ENCODE data around the gene GDPD4.
A peak's percentile ranks its signal among the peaks of the same experiment; 100 is the strongest.

The GDPD4 gene

DNA sequence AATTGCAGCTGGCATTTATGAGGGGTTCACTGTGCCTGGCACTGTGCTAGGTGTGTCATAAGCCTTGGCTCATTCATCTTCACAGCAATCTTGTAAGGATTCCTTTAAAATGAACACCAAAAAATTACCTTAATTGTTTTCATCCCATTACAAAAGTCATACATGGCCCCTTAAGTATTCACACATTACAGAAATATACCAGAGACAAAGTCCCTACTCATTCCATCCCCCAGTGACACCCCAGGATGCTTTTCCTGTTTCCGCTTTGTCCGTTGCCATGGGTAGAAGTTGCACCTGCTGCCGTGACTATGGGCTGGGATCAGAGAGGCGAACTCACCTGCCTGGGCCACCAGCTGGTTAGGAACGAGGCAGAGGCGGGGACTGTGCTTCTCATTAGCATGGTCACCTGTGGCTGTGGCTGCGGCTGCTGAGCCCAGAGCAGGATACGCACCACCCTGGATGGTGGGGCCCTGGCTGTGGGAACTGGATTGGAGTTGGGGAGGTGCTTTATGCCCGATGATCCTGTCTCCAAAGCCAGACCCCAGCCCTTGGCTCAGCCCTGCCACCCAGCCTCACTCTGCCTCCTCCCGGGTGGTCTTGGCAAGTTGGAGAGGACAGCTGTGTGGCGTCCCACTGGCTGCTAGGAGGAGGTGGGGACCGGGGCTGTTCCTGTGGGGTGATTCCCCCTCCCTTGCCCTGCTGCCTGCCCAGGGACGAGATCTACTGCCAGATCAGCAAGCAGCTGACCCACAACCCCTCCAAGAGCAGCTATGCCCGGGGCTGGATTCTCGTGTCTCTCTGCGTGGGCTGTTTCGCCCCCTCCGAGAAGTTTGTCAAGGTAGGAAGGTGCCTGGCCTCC, 112.6 kb downstream of the GDPD4 start:
- no peak for DNase-seq

DNA sequence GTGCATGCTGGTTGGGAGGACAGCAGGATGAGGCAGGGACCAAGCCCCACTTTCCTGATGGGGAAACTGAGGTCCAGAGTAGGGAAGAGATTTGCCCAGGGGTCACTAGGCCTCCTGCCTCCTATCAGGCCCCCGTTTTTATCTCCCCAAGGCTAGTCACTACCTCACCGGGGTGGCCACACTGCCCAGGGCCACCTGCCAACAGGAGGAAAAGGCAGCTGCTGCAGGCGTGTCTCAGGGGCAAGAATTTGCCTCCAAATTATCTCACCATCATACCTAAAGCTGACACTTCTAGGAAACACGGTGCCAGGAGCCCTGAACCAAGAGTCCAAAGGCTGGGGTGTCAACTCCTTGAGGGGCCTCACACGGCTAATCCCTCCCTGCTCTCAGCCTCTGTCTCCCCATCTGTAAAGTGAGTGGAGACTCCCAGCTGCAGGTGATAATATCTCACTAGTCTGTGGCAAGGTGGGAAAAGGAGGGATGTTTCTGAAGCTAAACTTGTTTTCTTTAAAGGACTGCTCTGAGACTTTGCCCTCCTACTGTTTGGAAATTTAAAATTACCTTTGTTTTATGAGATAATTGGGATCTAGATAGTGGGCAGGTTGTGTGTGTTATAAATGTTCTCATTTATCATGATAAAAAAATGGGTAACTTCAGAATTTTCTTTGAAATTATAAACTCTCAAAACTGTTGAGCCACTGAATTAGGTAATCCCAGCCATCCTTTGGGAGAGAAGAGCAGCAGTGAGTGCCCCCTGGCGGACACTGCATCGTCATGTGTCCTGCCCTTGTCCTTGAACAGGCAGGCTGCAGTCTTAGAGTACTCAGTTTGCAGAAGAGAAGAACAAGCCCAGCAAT, 113.5 kb downstream of the GDPD4 start:
- DNase-seq = peak; percentile 32

DNA sequence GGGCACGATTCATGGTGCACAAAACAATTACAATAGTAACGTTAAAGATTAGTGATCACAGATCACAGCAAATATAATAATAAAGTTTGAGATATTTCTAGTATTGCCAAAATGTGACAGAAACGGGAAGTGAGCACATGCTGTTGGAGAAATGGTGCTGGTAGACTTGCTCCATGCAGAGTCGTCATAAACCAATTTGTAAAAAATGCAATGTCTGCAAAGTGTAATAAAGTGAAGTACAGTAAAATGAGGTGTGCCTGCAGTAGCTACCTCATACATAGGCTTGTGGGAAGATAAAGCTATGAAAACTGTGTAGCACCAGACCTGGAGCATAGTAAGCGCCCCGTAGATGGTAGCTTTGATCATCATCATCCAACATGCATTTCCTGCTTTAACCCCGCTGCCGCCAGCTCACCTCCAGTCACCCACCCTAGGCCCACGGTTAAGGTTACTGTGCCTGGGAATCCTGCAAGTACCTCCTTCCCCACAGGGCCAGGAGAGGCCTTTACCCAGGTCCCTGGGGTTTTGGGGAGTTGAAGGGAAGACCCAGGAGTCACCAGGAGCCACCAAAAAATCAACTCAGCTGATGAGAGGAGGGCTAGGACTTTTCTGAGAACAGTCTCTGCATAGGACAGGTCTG, 114.3 kb downstream of the GDPD4 start:
- DNase-seq = no peak

DNA sequence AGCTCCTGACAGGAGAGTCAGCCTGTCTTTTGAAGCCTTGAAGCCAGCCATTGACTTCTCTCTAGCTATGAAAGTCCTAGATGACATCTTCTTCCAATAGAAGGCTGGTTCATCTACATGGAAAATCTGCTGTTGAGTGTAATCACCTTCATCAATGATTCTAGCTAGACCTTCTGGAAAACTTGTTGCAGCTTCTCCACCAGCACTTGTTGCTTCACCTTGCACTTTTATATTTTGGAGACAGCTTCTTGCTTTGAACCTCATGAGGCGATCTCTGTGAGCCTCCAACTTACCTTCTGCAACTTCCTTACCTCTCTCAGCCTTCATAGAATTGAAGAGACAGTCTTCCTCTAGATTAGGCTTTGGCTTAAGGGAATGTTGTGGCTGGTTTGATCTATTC, 115.2 kb downstream of the GDPD4 start:
- DNase-seq = no peak

DNA sequence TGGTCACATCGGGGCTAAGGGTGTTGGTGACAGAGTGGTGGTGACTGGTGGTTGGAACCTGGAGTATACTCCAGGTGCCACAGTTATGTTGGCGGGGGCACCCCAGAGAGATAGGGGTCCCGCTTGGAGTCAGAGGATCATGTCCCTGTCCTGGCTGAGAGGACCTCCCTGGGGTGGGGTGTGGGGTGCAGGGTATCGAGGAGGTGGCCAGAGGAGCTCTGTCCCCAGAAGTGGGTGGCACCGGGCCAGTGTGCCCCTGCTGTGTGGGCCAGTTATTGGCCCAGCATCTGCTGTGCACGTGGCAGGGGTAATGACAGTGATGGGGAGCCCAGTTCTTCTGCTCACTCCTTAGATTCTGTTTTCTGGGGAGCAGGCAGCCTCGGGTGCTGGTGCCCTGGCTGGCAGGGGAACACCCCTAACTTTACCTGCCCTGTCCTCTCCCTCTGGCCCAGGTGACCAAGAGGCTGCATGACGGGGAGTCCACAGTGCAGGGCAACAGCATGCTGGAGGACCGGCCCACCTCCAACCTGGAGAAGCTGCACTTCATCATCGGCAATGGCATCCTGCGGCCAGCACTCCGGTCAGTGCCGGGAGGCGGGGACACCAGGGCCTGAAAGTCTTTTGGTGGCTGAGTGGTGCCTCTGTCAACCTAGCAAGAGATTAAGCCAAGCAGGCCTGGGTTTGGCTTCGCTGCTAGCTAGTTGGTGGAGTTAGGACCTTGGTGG, 117.2 kb downstream of the GDPD4 start:
- no peak for DNase-seq

DNA sequence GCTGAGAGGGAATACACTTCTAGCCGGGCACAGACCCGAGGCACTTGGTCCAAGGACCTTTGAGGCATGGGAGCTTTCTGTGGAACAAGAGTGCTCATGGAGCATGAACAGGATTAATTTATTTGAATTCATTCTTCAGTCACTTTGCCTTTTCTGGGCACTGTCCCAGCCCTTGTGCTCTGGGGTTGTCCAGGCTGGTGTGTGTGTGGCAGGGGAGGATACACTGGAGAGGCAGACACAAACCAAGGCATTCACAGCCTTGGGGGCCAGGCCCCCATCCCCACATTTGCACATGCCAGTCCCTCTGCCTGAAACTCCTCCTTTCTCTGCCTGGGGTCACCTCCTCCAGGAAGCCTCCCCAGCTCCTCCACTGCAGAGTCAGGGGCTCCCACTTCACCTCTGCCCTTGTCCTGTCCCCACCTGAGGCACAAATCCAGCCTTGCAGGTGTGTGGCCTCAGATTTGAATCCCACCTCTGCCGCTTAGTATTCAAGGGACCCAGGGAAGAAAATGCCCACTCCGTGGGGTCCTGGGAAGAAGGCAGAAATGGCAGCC, 118.0 kb downstream of the GDPD4 start:
- no peak for DNase-seq

DNA sequence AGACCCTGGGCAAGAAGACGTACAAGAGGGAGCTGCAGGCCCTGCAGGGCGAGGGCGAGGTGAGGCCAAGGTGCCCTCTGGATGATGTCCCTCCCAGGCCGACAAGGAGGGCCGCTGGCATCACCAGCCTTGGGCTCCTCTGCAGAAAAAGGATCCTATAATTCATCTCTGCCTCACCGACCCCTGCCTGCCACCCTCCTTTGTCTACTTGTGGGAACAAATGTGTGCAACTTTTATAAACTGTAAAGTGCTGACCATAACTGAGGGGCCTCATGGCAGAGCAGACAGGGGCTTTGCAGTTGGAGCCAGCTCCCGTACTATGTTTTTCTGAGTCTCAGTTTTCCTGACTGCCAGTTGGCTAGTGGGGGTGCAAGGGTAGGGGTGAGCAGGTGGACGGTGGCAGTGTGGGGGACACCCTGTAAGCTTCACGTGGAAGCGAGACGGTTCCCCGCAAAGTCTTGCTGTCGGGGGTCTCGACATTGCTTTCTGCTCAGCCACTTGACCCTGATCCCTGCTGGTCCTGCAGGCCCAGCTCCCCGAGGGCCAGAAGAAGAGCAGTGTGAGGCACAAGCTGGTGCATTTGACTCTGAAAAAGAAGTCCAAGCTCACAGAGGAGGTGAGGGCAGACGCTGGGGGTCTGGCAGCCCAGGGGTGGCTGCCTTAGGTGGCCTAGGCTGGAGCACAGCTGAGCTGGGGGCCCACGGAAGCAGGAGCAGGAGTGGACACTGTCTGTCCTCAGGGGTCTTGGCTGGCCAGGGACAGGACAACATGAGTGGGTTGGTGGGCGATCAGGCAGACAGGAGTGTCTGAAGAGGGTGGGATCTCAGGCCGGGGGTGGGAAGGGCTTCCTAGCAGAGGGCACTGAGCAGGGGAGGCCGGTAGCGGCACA, 118.7 kb downstream of the GDPD4 start:
- no peak for DNase-seq

DNA sequence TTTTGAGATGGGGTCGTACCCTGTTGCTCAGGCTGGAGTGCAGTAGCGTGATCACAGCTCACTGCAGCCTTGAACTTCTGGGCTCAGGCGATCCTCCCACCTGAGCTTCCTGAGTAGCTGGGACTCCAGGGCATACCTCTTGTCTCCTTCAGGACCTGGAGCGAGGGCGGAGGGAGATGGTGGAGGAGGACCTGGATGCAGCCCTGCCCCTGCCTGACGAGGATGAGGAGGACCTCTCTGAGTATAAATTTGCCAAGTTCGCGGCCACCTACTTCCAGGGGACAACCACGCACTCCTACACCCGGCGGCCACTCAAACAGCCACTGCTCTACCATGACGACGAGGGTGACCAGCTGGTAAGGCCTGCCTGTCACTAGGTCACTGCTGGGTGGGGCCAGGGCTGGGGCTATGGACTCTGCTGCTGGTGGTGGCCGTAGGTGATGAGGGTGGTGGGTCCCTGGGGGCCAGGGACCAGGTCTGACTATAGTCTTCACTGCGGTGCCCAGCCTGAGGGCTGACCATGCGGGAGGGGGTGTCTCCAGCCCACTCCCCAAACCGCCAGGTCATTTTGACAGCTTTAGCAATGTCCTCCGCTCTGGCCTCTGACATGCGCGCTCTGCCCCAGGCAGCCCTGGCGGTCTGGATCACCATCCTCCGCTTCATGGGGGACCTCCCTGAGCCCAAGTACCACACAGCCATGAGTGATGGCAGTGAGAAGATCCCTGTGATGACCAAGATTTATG, 119.5 kb downstream of the GDPD4 start:
- DNase-seq = no peak

DNA sequence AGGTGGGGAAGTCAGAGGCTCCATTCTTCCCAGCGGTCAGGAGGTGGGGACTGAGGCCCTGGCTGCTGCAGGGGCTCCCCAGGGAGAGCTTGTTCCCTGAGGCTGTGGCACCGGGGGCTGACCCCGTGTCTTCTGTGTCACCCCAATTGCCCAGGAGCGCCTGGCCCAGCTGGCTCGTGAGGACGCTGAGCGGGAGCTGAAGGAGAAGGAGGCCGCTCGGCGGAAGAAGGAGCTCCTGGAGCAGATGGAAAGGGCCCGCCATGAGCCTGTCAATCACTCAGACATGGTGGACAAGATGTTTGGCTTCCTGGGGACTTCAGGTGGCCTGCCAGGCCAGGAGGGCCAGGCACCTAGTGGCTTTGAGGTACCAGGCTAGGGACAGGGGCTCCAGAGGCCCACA, 120.3 kb downstream of the GDPD4 start:
- DNase-seq = no peak

DNA sequence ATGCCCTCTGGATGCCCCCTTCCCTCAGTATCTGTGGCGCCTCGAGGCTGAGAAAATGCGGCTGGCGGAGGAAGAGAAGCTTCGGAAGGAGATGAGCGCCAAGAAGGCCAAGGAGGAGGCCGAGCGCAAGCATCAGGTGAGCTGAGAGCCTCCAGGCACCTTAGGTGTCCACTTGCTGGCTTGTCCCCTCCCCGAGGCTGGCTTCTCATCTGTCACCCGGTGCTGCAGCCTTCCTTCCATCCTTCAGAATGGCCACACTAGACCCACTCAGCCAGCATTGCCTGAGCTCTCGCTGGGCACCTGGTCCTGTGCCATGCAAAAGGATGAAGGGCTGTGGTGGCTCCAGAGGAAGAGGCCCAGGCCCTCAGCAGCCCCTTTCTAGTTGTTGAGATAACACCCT, 121.1 kb downstream of the GDPD4 start:
- no peak for DNase-seq

DNA sequence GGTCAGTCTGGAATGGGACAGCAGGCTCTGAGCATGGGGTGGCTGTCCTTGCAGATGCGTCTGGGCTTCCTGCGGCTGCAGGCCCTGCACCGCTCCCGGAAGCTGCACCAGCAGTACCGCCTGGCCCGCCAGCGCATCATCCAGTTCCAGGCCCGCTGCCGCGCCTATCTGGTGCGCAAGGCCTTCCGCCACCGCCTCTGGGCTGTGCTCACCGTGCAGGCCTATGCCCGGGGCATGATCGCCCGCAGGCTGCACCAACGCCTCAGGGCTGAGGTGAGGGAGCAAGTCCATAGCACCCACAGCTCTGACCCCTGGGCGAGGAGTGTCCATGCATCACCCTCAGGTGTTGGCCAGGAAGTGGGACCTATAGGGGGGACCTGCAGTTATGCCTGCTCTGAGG, 121.8 kb downstream of the GDPD4 start:
- no peak for DNase-seq

DNA sequence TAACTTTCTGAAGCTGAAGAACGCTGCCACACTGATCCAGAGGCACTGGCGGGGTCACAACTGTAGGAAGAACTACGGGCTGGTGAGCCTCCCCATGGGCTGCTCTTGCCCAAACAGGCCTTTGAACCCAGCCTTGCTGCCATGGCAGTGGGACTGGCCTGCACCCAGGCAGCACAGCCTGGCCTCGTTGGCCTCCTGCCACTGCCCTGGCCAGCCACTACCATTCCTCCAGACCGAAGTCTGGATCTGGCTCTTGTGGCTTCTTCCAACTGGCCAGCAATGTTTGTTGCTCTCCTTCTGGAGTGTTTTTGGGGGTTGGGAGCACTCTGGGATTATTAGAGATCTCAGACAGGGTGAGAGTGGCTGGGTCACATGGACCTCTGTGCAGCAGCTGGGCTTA, 122.4 kb downstream of the GDPD4 start:
- DNase-seq = no peak

DNA sequence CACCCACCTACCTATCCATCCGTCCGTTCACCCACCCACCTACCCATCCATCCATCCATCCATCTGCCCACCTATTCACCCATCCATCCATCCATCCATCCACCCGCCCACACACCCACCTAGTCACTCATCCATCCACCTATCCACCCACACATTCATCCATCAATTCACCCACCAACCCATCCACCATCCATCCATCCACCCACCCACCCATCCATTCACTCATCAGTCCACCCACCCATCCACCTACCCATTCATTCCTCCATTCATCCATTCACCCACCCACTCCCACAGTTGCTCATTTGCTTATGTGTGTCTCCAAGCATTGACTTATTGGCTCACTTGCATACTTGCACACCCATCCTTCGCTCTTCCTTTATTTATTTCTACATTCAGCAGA, 123.3 kb downstream of the GDPD4 start:
- DNase-seq = no peak

DNA sequence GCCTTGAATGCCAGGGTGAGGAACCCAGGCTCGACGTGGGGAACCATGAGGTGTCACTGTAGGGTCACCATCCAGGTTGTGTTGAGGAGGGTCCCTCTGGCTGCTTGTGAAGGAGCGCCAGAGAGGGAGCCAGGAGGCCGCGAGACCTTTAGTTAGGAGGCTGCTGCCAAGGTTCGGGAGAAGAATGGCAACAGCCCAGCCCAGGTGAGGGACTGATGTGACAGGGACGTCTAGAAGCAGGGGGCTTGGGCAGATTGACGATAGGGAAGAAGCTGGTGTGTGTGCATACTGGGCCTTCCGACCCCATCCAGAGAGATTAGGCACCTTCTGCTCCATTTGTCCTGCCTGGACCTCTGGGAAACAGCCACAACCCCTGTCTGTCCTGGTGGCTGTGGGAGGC, 124.5 kb downstream of the GDPD4 start:
- no peak for DNase-seq

DNA sequence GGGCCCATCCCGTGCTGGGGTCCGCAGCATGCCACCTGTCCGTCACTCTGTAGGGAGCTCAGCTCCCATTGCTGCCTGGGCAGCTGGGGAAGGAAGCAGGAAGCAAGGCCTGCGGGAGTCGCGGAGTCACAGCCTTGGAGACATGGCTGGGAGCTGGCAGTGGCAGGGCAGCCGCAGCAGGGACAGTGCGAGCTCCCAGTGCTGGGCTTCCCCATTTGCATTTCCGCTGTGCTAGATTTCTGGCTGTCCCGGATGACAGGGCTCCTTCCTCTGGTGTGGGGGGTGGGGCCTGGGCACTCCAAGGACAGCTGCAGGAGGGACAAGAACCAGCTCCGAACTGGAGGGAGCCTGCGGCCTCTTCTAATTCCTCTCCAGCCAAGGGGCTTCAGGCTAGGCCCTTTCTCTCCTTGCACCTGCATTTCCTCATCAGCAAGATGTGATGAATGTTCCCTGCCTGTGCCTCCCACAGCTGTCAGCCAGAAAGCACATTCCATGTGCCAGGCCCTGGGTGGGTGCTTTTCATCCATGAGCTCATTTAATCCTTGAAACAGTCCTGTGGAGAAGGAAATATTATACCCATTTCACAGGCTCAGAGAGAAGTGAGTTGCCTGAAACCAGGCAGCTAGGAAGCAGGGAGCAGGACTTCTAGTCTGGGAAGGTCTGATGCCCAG, 125.5 kb downstream of the GDPD4 start:
- no peak for DNase-seq

DNA sequence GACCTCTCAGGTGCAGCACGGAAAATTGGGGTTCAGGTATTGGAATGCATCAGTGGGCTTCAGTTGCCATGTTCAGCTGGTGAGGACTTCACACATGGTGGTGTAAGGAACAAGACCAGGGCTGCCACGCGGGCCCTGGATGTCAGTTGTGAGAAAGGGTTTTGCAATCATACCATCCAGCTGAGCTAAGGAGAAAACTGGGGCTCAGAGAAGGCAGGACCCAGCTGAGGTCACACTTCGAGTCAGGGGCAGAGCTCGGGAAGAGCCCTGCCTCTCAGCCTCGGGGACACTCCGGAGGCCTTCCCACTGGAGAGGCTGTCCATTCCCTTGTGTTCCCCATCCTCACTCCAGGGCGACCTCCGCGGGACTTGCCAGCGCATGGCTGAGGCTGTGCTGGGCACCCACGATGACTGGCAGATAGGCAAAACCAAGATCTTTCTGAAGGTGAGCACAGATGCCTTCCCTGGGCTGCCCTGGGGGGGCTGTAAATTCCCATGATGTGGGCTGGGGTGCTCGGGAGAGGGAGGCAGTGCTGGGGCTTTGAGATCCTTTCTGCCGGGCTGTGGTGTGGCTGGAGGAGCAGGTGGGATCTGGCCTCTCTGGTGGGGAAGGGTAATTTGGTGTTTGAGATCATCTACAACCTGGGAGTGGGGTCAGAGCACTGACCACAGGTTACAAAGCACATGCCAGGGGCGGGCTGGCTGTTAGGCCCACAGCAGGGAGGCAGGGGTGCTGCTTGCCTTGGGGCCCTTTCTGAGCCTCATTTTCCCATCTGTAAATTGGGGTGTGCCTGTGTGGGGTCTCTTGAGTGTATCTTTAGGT, 126.3 kb downstream of the GDPD4 start:
- DNase-seq = no peak

DNA sequence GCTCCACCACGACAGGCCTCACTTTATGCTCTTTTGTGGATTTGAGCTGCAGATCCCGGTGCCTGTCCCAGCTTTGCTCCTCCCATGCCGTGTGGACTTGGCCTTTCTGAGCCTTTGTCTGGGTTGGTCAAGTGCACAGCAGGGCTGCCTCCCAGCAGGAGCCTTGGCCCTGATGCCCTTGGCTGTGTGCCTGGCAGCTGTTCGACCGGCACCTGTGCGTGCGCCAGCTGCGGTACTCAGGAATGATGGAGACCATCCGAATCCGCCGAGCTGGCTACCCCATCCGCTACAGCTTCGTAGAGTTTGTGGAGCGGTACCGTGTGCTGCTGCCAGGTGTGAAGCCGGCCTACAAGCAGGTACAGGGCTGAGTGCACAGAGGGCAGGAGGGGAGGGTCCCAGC, 126.9 kb downstream of the GDPD4 start:
- DNase-seq = no peak

DNA sequence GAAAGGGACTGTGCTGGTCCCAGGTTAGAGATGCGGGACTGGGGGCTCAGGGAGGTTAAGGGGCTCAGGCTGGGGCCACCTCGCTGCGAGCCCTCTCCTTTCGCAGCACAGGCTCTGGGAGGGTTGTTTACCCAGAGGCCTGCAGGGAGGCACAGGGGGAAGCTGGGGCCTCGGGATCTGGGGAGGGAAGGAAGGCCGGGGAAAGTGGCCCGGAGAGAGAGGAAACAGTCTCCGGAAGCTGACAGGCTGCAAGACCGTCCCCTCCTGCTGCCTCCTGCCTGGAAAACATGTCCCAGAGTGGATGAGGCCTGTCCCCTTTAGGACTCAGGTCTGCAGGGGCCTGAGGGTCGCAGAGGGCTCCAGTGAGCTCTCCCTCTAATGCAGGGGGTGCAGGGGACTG, 128.0 kb downstream of the GDPD4 start:
- no peak for DNase-seq

DNA sequence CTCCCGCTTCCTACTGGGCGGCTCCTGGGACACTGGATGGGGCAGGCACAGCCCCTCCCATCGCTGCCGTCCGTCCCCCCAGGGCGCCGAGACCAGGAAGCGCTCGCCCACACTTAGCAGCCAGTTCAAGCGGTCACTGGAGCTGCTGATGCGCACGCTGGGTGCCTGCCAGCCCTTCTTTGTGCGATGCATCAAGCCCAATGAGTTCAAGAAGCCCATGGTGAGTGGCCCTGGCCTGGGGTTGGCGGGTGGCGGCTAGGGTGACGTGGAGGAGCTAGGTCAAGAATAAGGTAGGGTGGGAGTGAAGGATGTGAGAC, 128.9 kb downstream of the GDPD4 start:
- no peak for DNase-seq
